IMR-90 (cell line): ENCODE results near the gene RNF114. TPM values are rescaled to one million over a fixed set of nuclear protein-coding genes. Genes with fewer than 3 reads are reported as not detected.

Source experiments
- ATAC-seq: fragments of 200-7000 bp; cut with Tn5 transposase; 2 replicates; pipeline ENCODE4 v1.9.1; 2020; ENCODE audit warnings: low read depth, mild to moderate bottlenecking, moderate library complexity
- BruUV-seq: library from RNA; stranded (reverse); fragments of 400-500 nt; replicated peaks from 2 replicates; lab custom pipeline; 2021; lab: Mats Ljungman, UMichigan
- CTCF ChIA-PET: fragments of 300-600 bp; formaldehyde crosslinking; extraction: SDS; loops from one replicate; lab custom pipeline; 2021; ENCODE audit warnings: antibody characterized with exemption; lab: Yijun Ruan, JAX
- POLR2A ChIA-PET: fragments of 300-600 bp; sonication (Branson Sonifier 250); formaldehyde crosslinking; loops from one replicate; lab custom pipeline; 2022; ENCODE audit warnings: antibody characterized with exemption; ENCODE audit not compliant: unreplicated experiment; lab: Charles Lee
- DNase-seq: peaks from one replicate; pipeline ENCODE4 v3.0.0; 2013
- H2AFZ ChIP-seq: replicated peaks from 2 replicates; pipeline ENCODE3; 2013; ENCODE audit warnings: low read length, mild to moderate bottlenecking; ENCODE audit not compliant: poor library complexity
- H2AK5ac ChIP-seq: 2 replicates; pipeline ENCODE4 v1.6.1; 2013; ENCODE audit warnings: low read depth, low read length, inconsistent platforms
- H2AK9ac ChIP-seq: replicated peaks from 2 replicates; pipeline ENCODE3; 2013; ENCODE audit warnings: mild to moderate bottlenecking, low read depth, low read length, moderate library complexity; ENCODE audit not compliant: poor library complexity
- H2BK120ac ChIP-seq: 2 replicates; pipeline ENCODE4 v1.6.1; 2013; ENCODE audit warnings: low read depth, low read length, inconsistent platforms
- H2BK15ac ChIP-seq: 3 replicates; pipeline ENCODE4 v1.6.1; 2013; ENCODE audit warnings: low read depth, low read length, inconsistent platforms
- H2BK20ac ChIP-seq: 2 replicates; pipeline ENCODE4 v1.6.1; 2013; ENCODE audit warnings: low read depth, mild to moderate bottlenecking, inconsistent platforms, low read length, moderate library complexity
- H2BK5ac ChIP-seq: 2 replicates; pipeline ENCODE4 v1.6.1; 2013; ENCODE audit warnings: mild to moderate bottlenecking, low read depth, low read length, inconsistent platforms; ENCODE audit not compliant: poor library complexity, severe bottlenecking
- H3K14ac ChIP-seq: replicated peaks from 2 replicates; pipeline ENCODE4 v1.6.1; 2013; ENCODE audit warnings: low read depth, low read length, inconsistent platforms
- H3K18ac ChIP-seq: 2 replicates; pipeline ENCODE4 v1.6.1; 2013; ENCODE audit warnings: low read depth, low read length, control low read depth
- H3K23ac ChIP-seq: 2 replicates; pipeline ENCODE4 v1.6.1; 2013; ENCODE audit warnings: low read depth, low read length, inconsistent platforms
- H3K27ac ChIP-seq: 2 replicates; pipeline ENCODE4 v1.5.1; 2013; ENCODE audit warnings: mild to moderate bottlenecking, control low read depth, low read length; ENCODE audit not compliant: insufficient read depth
- H3K27me3 ChIP-seq: 2 replicates; pipeline ENCODE4 v1.6.1; 2013; ENCODE audit warnings: low read length; ENCODE audit not compliant: control insufficient read depth, insufficient read depth
- H3K36me3 ChIP-seq: 2 replicates; pipeline ENCODE4 v1.6.1; 2013; ENCODE audit warnings: low read length, mixed read lengths; ENCODE audit not compliant: control insufficient read depth, insufficient read depth
- H3K4ac ChIP-seq: 2 replicates; pipeline ENCODE4 v1.6.1; 2013; ENCODE audit warnings: low read depth, low read length, inconsistent platforms
- H3K4me1 ChIP-seq: 2 replicates; pipeline ENCODE4 v1.6.1; 2013; ENCODE audit warnings: low read length, mixed read lengths; ENCODE audit not compliant: control insufficient read depth, insufficient read depth
- H3K4me2 ChIP-seq: 2 replicates; pipeline ENCODE4 v1.6.1; 2013; ENCODE audit warnings: low read depth, mild to moderate bottlenecking, control low read depth, low read length, moderate library complexity
- H3K4me3 ChIP-seq: 2 replicates; pipeline ENCODE4 v1.5.1; 2013; ENCODE audit warnings: low read depth, mild to moderate bottlenecking, control low read depth, low read length, moderate library complexity; ENCODE audit not compliant: insufficient read depth
- H3K56ac ChIP-seq: 2 replicates; pipeline ENCODE4 v1.6.1; 2013; ENCODE audit warnings: low read length, inconsistent platforms; ENCODE audit not compliant: insufficient read depth; ENCODE audit errors: extremely low read depth
- H3K79me1 ChIP-seq, 2 experiments: 2 replicates each; pipeline ENCODE4 v1.6.1; 2013; ENCODE audit warnings: low read length in 2 of 2, inconsistent platforms in 1 of 2, low read depth in 1 of 2
- H3K9ac ChIP-seq: 2 replicates; pipeline ENCODE4 v1.6.1; 2013; ENCODE audit warnings: low read depth, low read length, control low read depth
- H3K9me1 ChIP-seq: 2 replicates; pipeline ENCODE4 v1.6.1; 2013; ENCODE audit warnings: low read length, inconsistent platforms; ENCODE audit not compliant: insufficient read depth
- H3K9me3 ChIP-seq: 2 replicates; pipeline ENCODE4 v1.6.1; 2013; ENCODE audit warnings: low read length; ENCODE audit not compliant: control insufficient read depth, insufficient read depth
- H4K20me1 ChIP-seq: 2 replicates; pipeline ENCODE4 v1.6.1; 2013; ENCODE audit warnings: low read length, inconsistent platforms; ENCODE audit not compliant: insufficient read depth
- H4K5ac ChIP-seq: 2 replicates; pipeline ENCODE4 v1.6.1; 2013; ENCODE audit warnings: mild to moderate bottlenecking, low read depth, low read length, control low read depth
- H4K8ac ChIP-seq, 2 experiments: 2 replicates each; pipeline ENCODE4 v1.6.1; 2013; ENCODE audit warnings: low read depth in 2 of 2, low read length in 2 of 2, control low read depth in 1 of 2, inconsistent platforms in 1 of 2
- H4K91ac ChIP-seq: 2 replicates; pipeline ENCODE4 v1.6.1; 2013; ENCODE audit warnings: low read depth, low read length, inconsistent platforms; ENCODE audit not compliant: insufficient read depth
- CEBPB ChIP-seq: IDR thresholded peaks from 2 replicates; pipeline ENCODE4 v1.6.1; 2012; ENCODE audit warnings: low read depth, low read length, improper control_type of control experiment
- CHD1 ChIP-seq: IDR thresholded peaks from 2 replicates; pipeline ENCODE4 v1.6.1; 2012; ENCODE audit warnings: low read depth, low read length, improper control_type of control experiment
- MAZ ChIP-seq: IDR thresholded peaks from 2 replicates; pipeline ENCODE4 v1.6.1; 2012; ENCODE audit warnings: low read depth, mild to moderate bottlenecking, low read length, improper control_type of control experiment, moderate library complexity, borderline replicate concordance
- MXI1 ChIP-seq: IDR thresholded peaks from 2 replicates; pipeline ENCODE4 v1.6.1; 2012; ENCODE audit warnings: low read depth, mild to moderate bottlenecking, low read length, moderate library complexity, borderline replicate concordance
- NFE2L2 ChIP-seq: fragments of 150-350 bp; IDR thresholded peaks from 2 replicates; pipeline ENCODE4 v1.6.1; 2016; ENCODE audit warnings: low read depth, mild to moderate bottlenecking, low read length
- RAD21 ChIP-seq: IDR thresholded peaks from 2 replicates; pipeline ENCODE4 v1.6.1; 2012; ENCODE audit warnings: low read length, improper control_type of control experiment
- SMC3 ChIP-seq: fragments of 150-350 bp; IDR thresholded peaks from 2 replicates; pipeline ENCODE4 v1.6.1; 2016; ENCODE audit warnings: low read depth, mild to moderate bottlenecking, antibody characterized with exemption, low read length, moderate library complexity
- WGBS, 2 experiments: methylation state at CpG; one replicate each; pipeline versions ENCODE4 v1.1.5 to v1.1.7; 2013; ENCODE audit warnings: missing lambda C conversion rate in 2 of 2; ENCODE audit not compliant: insufficient read length in 1 of 2; ENCODE audit errors: extremely low coverage in 2 of 2; 5-methylcytosine and 5-hydroxymethylcytosine counted together
- dilution Hi-C: fragments of 300-500 bp; cut with HindIII; formaldehyde crosslinking; loops from one replicate; pipeline ENCODE4 v1.14.3; 2018; ENCODE audit warnings: low sequenced_read_pairs; ENCODE audit not compliant: unreplicated experiment
- in situ Hi-C: fragments of 300-500 bp; cut with MboI; formaldehyde crosslinking; loops from 3 replicates; pipeline ENCODE4 v1.14.3; 2019; ENCODE audit warnings: low sequenced_read_pairs, inconsistent platforms, mixed read lengths
- intact Hi-C: fragments of 100-400 bp; cut with micrococcal nuclease; formaldehyde crosslinking; loops from 2 replicates; pipeline ENCODE4 v1.10.0; 2022
- polyA plus RNA-seq, 3 experiments: library from polyadenylated mRNA; depleted of rRNA; stranded (reverse); fragments of >200 nt; gene quantifications; 2 replicates each; pipeline ENCODE4 v1.2.3, GENCODE V29; 2012; ENCODE audit warnings: low replicate concordance in 1 of 3
- total RNA-seq: library from RNA; depleted of rRNA; stranded (reverse); fragments of >200 nt; gene quantifications from 2 replicates; pipeline ENCODE4 v1.2.3, GENCODE V29; 2012
- TF ChIP-seq, protein P1 (sequence below): conservative IDR thresholded peaks from 2 replicates; pipeline ENCODE4 v1.5.1; 2012; ENCODE audit warnings: mild to moderate bottlenecking, low read depth, low read length, improper control_type of control experiment
- TF ChIP-seq, protein P2 (sequence below): fragments of 150-350 bp; IDR thresholded peaks from 2 replicates; pipeline ENCODE4 v1.6.1; 2016; ENCODE audit warnings: low read depth, mild to moderate bottlenecking, low read length, moderate library complexity, borderline replicate concordance

Gene RNF114
- total and polyA plus RNA-seq, 2 of the 4 experiments (the other 2 are of a cell fraction), result 44.6 to 62.3 TPM

GRCh38 chr20:49906615-49907154 is 29.5 kb upstream of the RNF114 start:
- Histone ChIP-seq H3K4ac (no peak overlapping the region), H4K91ac (no peak overlapping the region), H3K4me3 (no peak overlapping the region), H3K9ac (no peak overlapping the region), H2BK5ac (no peak overlapping the region), H4K8ac (no peak overlapping the region), H3K4me1 (no peaks in the 10 kb centered on the region), H3K9me3 (no peaks in the 10 kb centered on the region), H3K18ac (no peak overlapping the region), H2BK15ac (no peak overlapping the region), H4K20me1 (peaks cover 37% of the 10 kb centered on the region), H3K23ac (no peak overlapping the region), H3K27ac (no peak overlapping the region), H2AFZ (no peak overlapping the region), H2BK20ac (no peak overlapping the region), H4K5ac (no peak overlapping the region), H2AK9ac (no peak overlapping the region), H3K9me1 (no peaks in the 10 kb centered on the region), H3K36me3 (peaks cover 50% of the 10 kb centered on the region), H3K4me2 (no peak overlapping the region), H3K56ac (no peak overlapping the region), H3K79me1 (peaks cover 18 to 63% of the 10 kb centered on the region in 2 experiments), H3K14ac (no peak overlapping the region), H2BK120ac (no peak overlapping the region), H2AK5ac (no peak overlapping the region), H3K27me3 (no peaks in the 10 kb centered on the region)
- no TSS peak for BruUV-seq
- CTCF ChIA-PET, result no interaction called here
- ATAC-seq, result no peak
- POLR2A ChIA-PET, result no interaction called here
- TF ChIP-seq CEBPB (no peak), MXI1 (no peak), CHD1 (no peak), RAD21 (no peak), SMC3 (no peak), NFE2L2 (no peak), MAZ (no peak)
- TF ChIP-seq, protein P1, sequence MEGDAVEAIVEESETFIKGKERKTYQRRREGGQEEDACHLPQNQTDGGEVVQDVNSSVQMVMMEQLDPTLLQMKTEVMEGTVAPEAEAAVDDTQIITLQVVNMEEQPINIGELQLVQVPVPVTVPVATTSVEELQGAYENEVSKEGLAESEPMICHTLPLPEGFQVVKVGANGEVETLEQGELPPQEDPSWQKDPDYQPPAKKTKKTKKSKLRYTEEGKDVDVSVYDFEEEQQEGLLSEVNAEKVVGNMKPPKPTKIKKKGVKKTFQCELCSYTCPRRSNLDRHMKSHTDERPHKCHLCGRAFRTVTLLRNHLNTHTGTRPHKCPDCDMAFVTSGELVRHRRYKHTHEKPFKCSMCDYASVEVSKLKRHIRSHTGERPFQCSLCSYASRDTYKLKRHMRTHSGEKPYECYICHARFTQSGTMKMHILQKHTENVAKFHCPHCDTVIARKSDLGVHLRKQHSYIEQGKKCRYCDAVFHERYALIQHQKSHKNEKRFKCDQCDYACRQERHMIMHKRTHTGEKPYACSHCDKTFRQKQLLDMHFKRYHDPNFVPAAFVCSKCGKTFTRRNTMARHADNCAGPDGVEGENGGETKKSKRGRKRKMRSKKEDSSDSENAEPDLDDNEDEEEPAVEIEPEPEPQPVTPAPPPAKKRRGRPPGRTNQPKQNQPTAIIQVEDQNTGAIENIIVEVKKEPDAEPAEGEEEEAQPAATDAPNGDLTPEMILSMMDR, result no peak
- TF ChIP-seq, protein P2, sequence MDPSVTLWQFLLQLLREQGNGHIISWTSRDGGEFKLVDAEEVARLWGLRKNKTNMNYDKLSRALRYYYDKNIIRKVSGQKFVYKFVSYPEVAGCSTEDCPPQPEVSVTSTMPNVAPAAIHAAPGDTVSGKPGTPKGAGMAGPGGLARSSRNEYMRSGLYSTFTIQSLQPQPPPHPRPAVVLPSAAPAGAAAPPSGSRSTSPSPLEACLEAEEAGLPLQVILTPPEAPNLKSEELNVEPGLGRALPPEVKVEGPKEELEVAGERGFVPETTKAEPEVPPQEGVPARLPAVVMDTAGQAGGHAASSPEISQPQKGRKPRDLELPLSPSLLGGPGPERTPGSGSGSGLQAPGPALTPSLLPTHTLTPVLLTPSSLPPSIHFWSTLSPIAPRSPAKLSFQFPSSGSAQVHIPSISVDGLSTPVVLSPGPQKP, result no peak
- DNase-seq, result no peak
- intact Hi-C loops, result no loop called here
- dilution Hi-C loops, result no loop called here
- in situ Hi-C loops, result no loop called here
- 91% methylated on average over 10 of the region's 15 CpGs; no CpG with 5 or more reads in 1 of the 2 experiments for WGBS, 2 experiments
